Measurements from ENCODE around the gene CNGB1.

The CNGB1 gene

GRCh38 chr16:58002936-58003335, 32.0 kb upstream of the CNGB1 start:
- Histone ChIP-seq H3K9me3 (ENCODE audit: control insufficient read depth in 2 of 2, low read length in 2 of 2) (no peaks in the 10 kb centered on the region), H3K4me3 (ENCODE audit: low read length in 2 of 2) (no peak overlapping the region), H3K4me1 (ENCODE audit: control insufficient read depth in 2 of 2, insufficient read depth in 2 of 2, low read length in 2 of 2) (peaks cover 7 to 16% of the 10 kb centered on the region in 2 donors), H3K9ac (ENCODE audit: low read depth in 1 of 2, low read length in 2 of 2) (no peak overlapping the region), H3K36me3 (ENCODE audit: control insufficient read depth in 2 of 2, insufficient read depth in 2 of 2, low read length in 2 of 2) (peaks cover 1 to 4% of the 10 kb centered on the region in 2 donors), H3K27me3 (ENCODE audit: control insufficient read depth in 2 of 2, insufficient read depth in 2 of 2, low read length in 2 of 2) (no peaks in the 10 kb centered on the region), H3K27ac (ENCODE audit: low read depth in 2 of 2, low read length in 2 of 2) (no peak overlapping the region)

- H3K27me3 ChIP-seq (ENCODE audit: control insufficient read depth in 2 of 2, insufficient read depth in 2 of 2, low read length in 2 of 2) = no peaks in the 10 kb centered on the region
- H3K36me3 ChIP-seq (ENCODE audit: control insufficient read depth in 2 of 2, insufficient read depth in 2 of 2, low read length in 2 of 2) = peaks cover 7 to 9% of the 10 kb centered on the region in 2 donors
- peaks cover 10 to 16% of the 10 kb centered on the region in 2 donors for H3K4me1 ChIP-seq (ENCODE audit: control insufficient read depth in 2 of 2, insufficient read depth in 2 of 2, low read length in 2 of 2)
- no peak overlapping the region for H3K9ac ChIP-seq (ENCODE audit: low read depth in 1 of 2, low read length in 2 of 2)
- H3K9me3 ChIP-seq (ENCODE audit: control insufficient read depth in 2 of 2, low read length in 2 of 2) = no peaks in the 10 kb centered on the region
- no peak overlapping the region for H3K27ac ChIP-seq (ENCODE audit: low read depth in 2 of 2, low read length in 2 of 2)
- no peak overlapping the region for H3K4me3 ChIP-seq (ENCODE audit: low read length in 2 of 2)
Measured at GRCh38 chr16:58002416-58002800, 31.5 kb upstream of the CNGB1 start.

- H3K27me3 ChIP-seq (ENCODE audit: control insufficient read depth in 2 of 2, insufficient read depth in 2 of 2, low read length in 2 of 2) = no peaks in the 10 kb centered on the region
- H3K4me1 ChIP-seq (ENCODE audit: control insufficient read depth in 2 of 2, insufficient read depth in 2 of 2, low read length in 2 of 2) = peaks cover 10 to 16% of the 10 kb centered on the region in 2 donors
- no peaks in the 10 kb centered on the region for H3K9me3 ChIP-seq (ENCODE audit: control insufficient read depth in 2 of 2, low read length in 2 of 2)
- peak overlapping the region in 1 of 2 donors; percentile 83 for H3K9ac ChIP-seq (ENCODE audit: low read depth in 1 of 2, low read length in 2 of 2)
- H3K36me3 ChIP-seq (ENCODE audit: control insufficient read depth in 2 of 2, insufficient read depth in 2 of 2, low read length in 2 of 2) = peaks cover 12 to 14% of the 10 kb centered on the region in 2 donors
- peak overlapping the region; percentile 80 to 89 for H3K4me3 ChIP-seq (ENCODE audit: low read length in 2 of 2)
- H3K27ac ChIP-seq (ENCODE audit: low read depth in 2 of 2, low read length in 2 of 2) = no peak overlapping the region
Measured at GRCh38 chr16:58001781-58002415, 31.0 kb upstream of the CNGB1 start.

DNA sequence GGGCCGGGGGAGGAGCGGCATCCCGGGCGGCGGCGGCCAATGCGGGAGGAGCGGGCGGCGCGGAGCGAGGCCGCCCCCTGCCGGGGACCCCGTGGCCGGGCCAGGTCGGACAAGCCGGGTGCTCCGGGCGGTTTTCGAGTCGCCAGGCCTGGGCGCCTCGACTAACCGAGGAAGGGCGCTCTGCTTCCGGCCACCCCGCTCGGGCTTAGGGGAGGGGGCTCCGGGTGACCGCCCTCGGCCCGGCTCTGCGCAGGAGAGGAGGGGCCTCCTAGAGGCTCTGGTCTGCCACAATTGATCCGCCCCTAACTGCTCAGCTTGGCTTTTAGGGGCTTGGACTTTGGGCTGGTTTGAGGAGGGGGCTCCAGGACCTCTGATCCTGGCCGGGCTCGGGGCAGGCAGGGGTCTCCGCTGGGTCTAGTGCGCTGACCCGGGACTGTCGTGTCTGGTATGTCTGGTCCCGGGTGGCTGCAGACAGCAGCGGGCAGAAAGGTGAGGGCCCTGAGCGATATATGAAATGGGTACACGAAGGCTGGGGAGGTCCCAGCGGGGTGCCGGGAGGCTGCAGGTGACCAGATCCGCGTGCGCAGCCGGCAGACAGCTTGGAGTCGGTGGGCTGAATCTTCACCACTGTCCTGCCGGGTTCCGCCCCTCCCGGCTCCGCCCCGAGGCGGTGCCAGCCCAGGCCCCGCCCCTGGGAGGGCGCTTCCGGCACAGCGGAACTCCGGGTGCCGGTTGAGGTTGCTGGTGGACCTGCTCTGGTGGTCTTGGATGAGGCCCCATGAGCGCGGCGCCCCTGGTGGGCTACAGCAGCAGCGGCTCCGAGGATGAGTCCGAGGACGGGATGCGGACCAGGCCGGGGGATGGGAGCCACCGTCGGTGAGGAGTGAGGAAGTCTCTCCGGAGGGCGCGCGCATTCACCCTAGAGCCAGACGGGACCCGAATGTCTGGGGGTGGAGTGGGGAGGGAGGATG, 30.1 kb upstream of the CNGB1 start, which contains the start of gene USB1:
Gene USB1, plus strand, starts transcription at position 702 of the 971 bp plus-strand sequence. Its CDS starts 77 bp downstream, at position 779.
- Histone ChIP-seq H3K36me3 (ENCODE audit: control insufficient read depth in 2 of 2, insufficient read depth in 2 of 2, low read length in 2 of 2) (peaks cover 15 to 20% of the 10 kb centered on the region in 2 donors), H3K4me3 (ENCODE audit: low read length in 2 of 2) (peak within 1 kb of the TSS; percentile 80 to 89), H3K4me1 (ENCODE audit: control insufficient read depth in 2 of 2, insufficient read depth in 2 of 2, low read length in 2 of 2) (peaks cover 10 to 16% of the 10 kb centered on the region in 2 donors), H3K27me3 (ENCODE audit: control insufficient read depth in 2 of 2, insufficient read depth in 2 of 2, low read length in 2 of 2) (no peaks in the 10 kb centered on the region), H3K9ac (ENCODE audit: low read depth in 1 of 2, low read length in 2 of 2) (peak within 1 kb of the TSS; percentile 81 to 83), H3K9me3 (ENCODE audit: control insufficient read depth in 2 of 2, low read length in 2 of 2) (no peaks in the 10 kb centered on the region), H3K27ac (ENCODE audit: low read depth in 2 of 2, low read length in 2 of 2) (peak within 1 kb of the TSS; percentile 67 to 92)

- no peaks in the 10 kb centered on the region for H3K27me3 ChIP-seq (ENCODE audit: control insufficient read depth in 2 of 2, insufficient read depth in 2 of 2, low read length in 2 of 2)
- no peaks in the 10 kb centered on the region for H3K9me3 ChIP-seq (ENCODE audit: control insufficient read depth in 2 of 2, low read length in 2 of 2)
- peaks cover 10 to 16% of the 10 kb centered on the region in 2 donors for H3K4me1 ChIP-seq (ENCODE audit: control insufficient read depth in 2 of 2, insufficient read depth in 2 of 2, low read length in 2 of 2)
- peak within 1 kb of the TSS; percentile 80 to 89 for H3K4me3 ChIP-seq (ENCODE audit: low read length in 2 of 2)
- peaks cover 15 to 23% of the 10 kb centered on the region in 2 donors for H3K36me3 ChIP-seq (ENCODE audit: control insufficient read depth in 2 of 2, insufficient read depth in 2 of 2, low read length in 2 of 2)
- peak within 1 kb of the TSS; percentile 81 to 83 for H3K9ac ChIP-seq (ENCODE audit: low read depth in 1 of 2, low read length in 2 of 2)
- H3K27ac ChIP-seq (ENCODE audit: low read depth in 2 of 2, low read length in 2 of 2) = peak within 1 kb of the TSS; percentile 67 to 92
Measured at GRCh38 chr16:57999971-58000705, 29.2 kb upstream of the CNGB1 start, which contains the start of gene ZNF319. ZNF319 (minus strand) TSS chr16:58000672; CDS start chr16:57998265, 2,407 bp downstream.

- H3K27me3 ChIP-seq (ENCODE audit: control insufficient read depth in 2 of 2, insufficient read depth in 2 of 2, low read length in 2 of 2) = no peaks in the 10 kb centered on the region
- peaks cover 12 to 23% of the 10 kb centered on the region in 2 donors for H3K36me3 ChIP-seq (ENCODE audit: control insufficient read depth in 2 of 2, insufficient read depth in 2 of 2, low read length in 2 of 2)
- peak overlapping the region; percentile 23 to 72 for H3K27ac ChIP-seq (ENCODE audit: low read depth in 2 of 2, low read length in 2 of 2)
- H3K9me3 ChIP-seq (ENCODE audit: control insufficient read depth in 2 of 2, low read length in 2 of 2) = no peaks in the 10 kb centered on the region
- peaks cover 10 to 16% of the 10 kb centered on the region in 2 donors for H3K4me1 ChIP-seq (ENCODE audit: control insufficient read depth in 2 of 2, insufficient read depth in 2 of 2, low read length in 2 of 2)
- peak overlapping the region; percentile 59 to 75 for H3K4me3 ChIP-seq (ENCODE audit: low read length in 2 of 2)
- peak overlapping the region; percentile 68 to 69 for H3K9ac ChIP-seq (ENCODE audit: low read depth in 1 of 2, low read length in 2 of 2)
Measured at GRCh38 chr16:57999366-57999970, 28.5 kb upstream of the CNGB1 start.

GRCh38 chr16:57998992-57999365, 28.1 kb upstream of the CNGB1 start:
- Histone ChIP-seq H3K4me3 (ENCODE audit: low read length in 2 of 2) (peak overlapping the region; percentile 17 to 75), H3K36me3 (ENCODE audit: control insufficient read depth in 2 of 2, insufficient read depth in 2 of 2, low read length in 2 of 2) (peaks cover 12 to 23% of the 10 kb centered on the region in 2 donors)

GRCh38 chr16:57998486-57998885, 27.6 kb upstream of the CNGB1 start:
- H3K4me1 ChIP-seq (ENCODE audit: control insufficient read depth in 2 of 2, insufficient read depth in 2 of 2, low read length in 2 of 2) = peaks cover 10 to 16% of the 10 kb centered on the region in 2 donors
- H3K36me3 ChIP-seq (ENCODE audit: control insufficient read depth in 2 of 2, insufficient read depth in 2 of 2, low read length in 2 of 2) = peaks cover 15 to 23% of the 10 kb centered on the region in 2 donors
- no peak overlapping the region for H3K9ac ChIP-seq (ENCODE audit: low read depth in 1 of 2, low read length in 2 of 2)
- no peaks in the 10 kb centered on the region for H3K27me3 ChIP-seq (ENCODE audit: control insufficient read depth in 2 of 2, insufficient read depth in 2 of 2, low read length in 2 of 2)
- no peak overlapping the region for H3K27ac ChIP-seq (ENCODE audit: low read depth in 2 of 2, low read length in 2 of 2)
- H3K9me3 ChIP-seq (ENCODE audit: control insufficient read depth in 2 of 2, low read length in 2 of 2) = no peaks in the 10 kb centered on the region
- no peak overlapping the region for H3K4me3 ChIP-seq (ENCODE audit: low read length in 2 of 2)

More at GRCh38 chr16:57998992-57999365, 28.1 kb upstream of the CNGB1 start:
- H3K9ac ChIP-seq (ENCODE audit: low read depth in 1 of 2, low read length in 2 of 2) = peak overlapping the region in 1 of 2 donors; percentile 69
- H3K27me3 ChIP-seq (ENCODE audit: control insufficient read depth in 2 of 2, insufficient read depth in 2 of 2, low read length in 2 of 2) = no peaks in the 10 kb centered on the region
- H3K27ac ChIP-seq (ENCODE audit: low read depth in 2 of 2, low read length in 2 of 2) = no peak overlapping the region
- H3K4me1 ChIP-seq (ENCODE audit: control insufficient read depth in 2 of 2, insufficient read depth in 2 of 2, low read length in 2 of 2) = peaks cover 10 to 16% of the 10 kb centered on the region in 2 donors
- no peaks in the 10 kb centered on the region for H3K9me3 ChIP-seq (ENCODE audit: control insufficient read depth in 2 of 2, low read length in 2 of 2)

GRCh38 chr16:57997528-57998265, 26.8 kb upstream of the CNGB1 start:
- Histone ChIP-seq H3K9me3 (ENCODE audit: control insufficient read depth in 2 of 2, low read length in 2 of 2) (no peaks in the 10 kb centered on the region), H3K36me3 (ENCODE audit: control insufficient read depth in 2 of 2, insufficient read depth in 2 of 2, low read length in 2 of 2) (peaks cover 15 to 23% of the 10 kb centered on the region in 2 donors), H3K4me3 (ENCODE audit: low read length in 2 of 2) (no peak overlapping the region), H3K27me3 (ENCODE audit: control insufficient read depth in 2 of 2, insufficient read depth in 2 of 2, low read length in 2 of 2) (no peaks in the 10 kb centered on the region), H3K27ac (ENCODE audit: low read depth in 2 of 2, low read length in 2 of 2) (no peak overlapping the region), H3K9ac (ENCODE audit: low read depth in 1 of 2, low read length in 2 of 2) (no peak overlapping the region), H3K4me1 (ENCODE audit: control insufficient read depth in 2 of 2, insufficient read depth in 2 of 2, low read length in 2 of 2) (peaks cover 10 to 16% of the 10 kb centered on the region in 2 donors)
